Prostate gland (tissue), 2 donors: ENCODE results near the gene SLC5A10. TPM values are rescaled to one million over a fixed set of nuclear protein-coding genes. Genes with fewer than 3 reads are reported as not detected.

Experiments used
- DNase-seq: peaks from one replicate; pipeline ENCODE4 v3.0.0-alpha.2; 2019; ENCODE audit warnings: low spot score
- H3K27ac ChIP-seq, 2 donors: fragments of 200-600 bp; sonication (generic); 2 replicates each; pipeline ENCODE4 v1.5.1; 2017 to 2019
- H3K27me3 ChIP-seq: fragments of 200-600 bp; sonication (generic); replicated peaks from 2 replicates; pipeline ENCODE4 v1.5.1; 2019; ENCODE audit not compliant: insufficient read depth
- H3K36me3 ChIP-seq, 2 donors: fragments of 200-600 bp; sonication (generic); 1 replicate in 1 of 2; 2 replicates in 1 of 2; pipeline versions ENCODE4 v1.5.1 to v1.8.1; 2017 to 2019
- H3K4me1 ChIP-seq: fragments of 200-600 bp; sonication (generic); replicated peaks from 2 replicates; pipeline ENCODE4 v1.5.1; 2019
- H3K4me3 ChIP-seq, 2 donors: fragments of 200-600 bp; sonication (generic); 2 replicates each; pipeline ENCODE4 v1.5.1; 2017 to 2019
- H3K9me3 ChIP-seq: fragments of 200-600 bp; sonication (generic); 2 replicates; pipeline ENCODE4 v1.5.1; 2017
- POLR2A ChIP-seq: fragments of 450-650 bp; IDR thresholded peaks from one replicate; pipeline ENCODE4 v1.6.1; 2016; ENCODE audit warnings: antibody characterized with exemption, mild to moderate bottlenecking
- POLR2AphosphoS5 ChIP-seq: sonication (generic); formaldehyde crosslinking; IDR thresholded peaks from one replicate; pipeline ENCODE4 v1.6.1; 2017; ENCODE audit warnings: antibody characterized with exemption
- WGBS: methylation state at CpG from one replicate; pipeline ENCODE4 v1.1.5; 2018; 5-methylcytosine and 5-hydroxymethylcytosine counted together
- intact Hi-C: fragments of 100-400 bp; cut with DNase I; formaldehyde crosslinking; loops from one replicate; pipeline ENCODE4 v1.14.2; 2022
- total RNA-seq, 2 donors: library from RNA; depleted of rRNA; stranded (reverse); fragments of >200 nt; gene quantifications; one replicate each; pipeline ENCODE4 v1.1.0, GENCODE V29; 2016
- TF ChIP-seq, protein P1 (sequence below), 4 experiments: fragments of 200-600 bp in 2 of 4; fragments of 450-650 bp in 2 of 4; sonication (generic) in 2 of 4; IDR thresholded peaks; 1 replicate in 3 of 4; 2 replicates in 1 of 4; pipeline ENCODE4 v1.5.1; 2016 to 2019; ENCODE audit warnings: antibody characterized with exemption in 4 of 4, mild to moderate bottlenecking in 2 of 4, moderate library complexity in 2 of 4

The SLC5A10 gene
- total RNA-seq, 2 donors from 2014 or later, result not detected

- WGBS, result 32% methylated on average over 60 of the region's 73 CpGs
- Histone ChIP-seq H3K4me3 (peak overlapping the region; percentile 56 to 67), H3K27me3 (no peaks in the 10 kb centered on the region), H3K36me3 (no peaks in the 10 kb centered on the region), H3K9me3 (no peaks in the 10 kb centered on the region), H3K4me1 (no peaks in the 10 kb centered on the region), H3K27ac (peak overlapping the region; percentile 66 to 71)
- no peak for DNase-seq
- intact Hi-C loops, result loop anchor here (5.0 kb wide), 1 partner anchor 41 kb away; no protein-coding TSS in a partner anchor
- TF ChIP-seq POLR2A (peak; percentile 24), POLR2AphosphoS5 (no peak)
Measured at GRCh38 chr17:19003543-19004420, 51.8 kb downstream of the SLC5A10 start.

GRCh38 chr17:19004421-19005136 lies 52.6 kb downstream of the SLC5A10 start, which contains the start of gene FAM83G:
TSS of gene FAM83G (minus strand) at chr17:19004764. CDS start at chr17:19004041, 723 bp downstream.
- Histone ChIP-seq H3K4me1 (no peaks in the 10 kb centered on the region), H3K9me3 (no peaks in the 10 kb centered on the region), H3K4me3 (peak within 1 kb of the TSS; percentile 56 to 67), H3K27me3 (no peaks in the 10 kb centered on the region), H3K27ac (peak within 1 kb of the TSS; percentile 66 to 71), H3K36me3 (no peaks in the 10 kb centered on the region)
- DNase-seq, result peak; percentile 85
- TF ChIP-seq, protein P1, sequence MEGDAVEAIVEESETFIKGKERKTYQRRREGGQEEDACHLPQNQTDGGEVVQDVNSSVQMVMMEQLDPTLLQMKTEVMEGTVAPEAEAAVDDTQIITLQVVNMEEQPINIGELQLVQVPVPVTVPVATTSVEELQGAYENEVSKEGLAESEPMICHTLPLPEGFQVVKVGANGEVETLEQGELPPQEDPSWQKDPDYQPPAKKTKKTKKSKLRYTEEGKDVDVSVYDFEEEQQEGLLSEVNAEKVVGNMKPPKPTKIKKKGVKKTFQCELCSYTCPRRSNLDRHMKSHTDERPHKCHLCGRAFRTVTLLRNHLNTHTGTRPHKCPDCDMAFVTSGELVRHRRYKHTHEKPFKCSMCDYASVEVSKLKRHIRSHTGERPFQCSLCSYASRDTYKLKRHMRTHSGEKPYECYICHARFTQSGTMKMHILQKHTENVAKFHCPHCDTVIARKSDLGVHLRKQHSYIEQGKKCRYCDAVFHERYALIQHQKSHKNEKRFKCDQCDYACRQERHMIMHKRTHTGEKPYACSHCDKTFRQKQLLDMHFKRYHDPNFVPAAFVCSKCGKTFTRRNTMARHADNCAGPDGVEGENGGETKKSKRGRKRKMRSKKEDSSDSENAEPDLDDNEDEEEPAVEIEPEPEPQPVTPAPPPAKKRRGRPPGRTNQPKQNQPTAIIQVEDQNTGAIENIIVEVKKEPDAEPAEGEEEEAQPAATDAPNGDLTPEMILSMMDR (IDR thresholded peaks at IDR 0.05), result peak in 1 of 4 experiments; percentile 16
- peak; percentile 65 for TF ChIP-seq POLR2AphosphoS5
- peak; percentile 29 for TF ChIP-seq POLR2A
- intact Hi-C loops, result loop anchor here (5.0 kb wide), 1 partner anchor 42 kb away; no protein-coding TSS in a partner anchor
- 6% methylated on average over 67 of the region's 67 CpGs for WGBS

GRCh38 chr17:19005137-19005773 lies 53.3 kb downstream of the SLC5A10 start:
- Histone ChIP-seq H3K27me3 (no peaks in the 10 kb centered on the region), H3K9me3 (no peaks in the 10 kb centered on the region), H3K36me3 (no peaks in the 10 kb centered on the region), H3K4me1 (no peaks in the 10 kb centered on the region), H3K4me3 (peak overlapping the region; percentile 56 to 67), H3K27ac (peak overlapping the region; percentile 54 to 56)
- TF ChIP-seq POLR2A, result no peak
- TF ChIP-seq, protein P1 (IDR thresholded peaks at IDR 0.05), result no peak
- no peak for TF ChIP-seq POLR2AphosphoS5
- intact Hi-C loops, result no loop called here
- no peak for DNase-seq
- 89% methylated on average over 12 of the region's 13 CpGs for WGBS

GRCh38 chr17:19005789-19006430 lies 53.9 kb downstream of the SLC5A10 start:
- Histone ChIP-seq H3K9me3 (no peaks in the 10 kb centered on the region), H3K4me3 (no peak overlapping the region), H3K27ac (no peak overlapping the region), H3K4me1 (no peaks in the 10 kb centered on the region), H3K36me3 (no peaks in the 10 kb centered on the region), H3K27me3 (no peaks in the 10 kb centered on the region)
- intact Hi-C loops, result no loop called here
- 95% methylated on average over 4 of the region's 4 CpGs for WGBS
- DNase-seq, result no peak
- TF ChIP-seq, protein P1 (IDR thresholded peaks at IDR 0.05), result no peak
- TF ChIP-seq POLR2AphosphoS5 (no peak), POLR2A (no peak)
